PC-3 (cell line): Measurements from ENCODE around the gene ADAMTS4. TPM values are rescaled to one million over a fixed set of nuclear protein-coding genes. Genes with fewer than 3 reads are reported as not detected.

Experiments used
- ATAC-seq: fragments of 200-7000 bp; cut with Tn5 transposase; 2 replicates; pipeline ENCODE4 v1.9.1; 2020; ENCODE audit warnings: mild to moderate bottlenecking, moderate library complexity
- BruUV-seq: library from RNA; stranded (reverse); fragments of 400-500 nt; replicated peaks from 2 replicates; lab custom pipeline; 2021; lab: Mats Ljungman, UMichigan
- CTCF ChIA-PET: fragments of 300-600 bp; sonication (Branson Sonifier 250); formaldehyde crosslinking; loops from one replicate; lab custom pipeline; 2022; ENCODE audit warnings: antibody characterized with exemption; lab: Charles Lee
- POLR2A ChIA-PET: fragments of 300-600 bp; sonication (Branson Sonifier 250); formaldehyde crosslinking; loops from one replicate; lab custom pipeline; 2022; ENCODE audit warnings: antibody characterized with exemption; ENCODE audit not compliant: unreplicated experiment; lab: Charles Lee
- DNase-seq: peaks from one replicate; pipeline ENCODE4 v3.0.0-alpha.2; 2015
- H2AFZ ChIP-seq: fragments of 300-600 bp; sonication (generic); 2 replicates; pipeline ENCODE4 v1.6.0; 2016; ENCODE audit warnings: antibody characterized with exemption, low read length
- H3F3A ChIP-seq: fragments of 300-600 bp; sonication (generic); one replicate; pipeline ENCODE4 v1.6.0; 2017; ENCODE audit warnings: antibody characterized with exemption, low read length, control low read depth, mild to moderate bottlenecking; ENCODE audit not compliant: unreplicated experiment
- H3K27ac ChIP-seq: fragments of 300-600 bp; sonication (generic); 2 replicates; pipeline ENCODE4 v1.5.1; 2016; ENCODE audit warnings: mild to moderate bottlenecking, low read length
- H3K27me3 ChIP-seq: fragments of 300-600 bp; sonication (generic); 2 replicates; pipeline ENCODE4 v1.6.1; 2016; ENCODE audit warnings: low read length, mixed read lengths
- H3K36me3 ChIP-seq: fragments of 300-600 bp; sonication (generic); 2 replicates; pipeline ENCODE4 v1.6.1; 2016; ENCODE audit warnings: low read depth, mixed run types, low read length, mixed read lengths
- H3K4me1 ChIP-seq: fragments of 300-600 bp; sonication (generic); 2 replicates; pipeline ENCODE4 v1.5.1; 2016; ENCODE audit warnings: low read length; ENCODE audit not compliant: insufficient read depth
- H3K4me2 ChIP-seq: fragments of 300-600 bp; sonication (generic); 2 replicates; pipeline ENCODE4 v1.6.0; 2016; ENCODE audit warnings: low read length
- H3K4me3 ChIP-seq: fragments of 300-600 bp; sonication (generic); 2 replicates; pipeline ENCODE4 v1.5.1; 2016; ENCODE audit warnings: mild to moderate bottlenecking, low read length, mixed read lengths
- H3K79me2 ChIP-seq: fragments of 300-600 bp; sonication (generic); 2 replicates; pipeline ENCODE4 v1.6.1; 2017; ENCODE audit warnings: low read length, mixed read lengths
- H3K9ac ChIP-seq: fragments of 300-600 bp; sonication (generic); 2 replicates; pipeline ENCODE4 v1.6.0; 2016; ENCODE audit warnings: mild to moderate bottlenecking, low read length
- H3K9me2 ChIP-seq: fragments of 300-600 bp; sonication (generic); replicated peaks from 2 replicates; pipeline ENCODE4 v1.6.1; 2016; ENCODE audit warnings: mixed run types, low read length, mixed read lengths
- H3K9me3 ChIP-seq: fragments of 300-600 bp; sonication (generic); 2 replicates; pipeline ENCODE4 v1.6.1; 2016; ENCODE audit warnings: low read length, mixed read lengths
- H4K20me1 ChIP-seq: fragments of 300-600 bp; sonication (generic); 2 replicates; pipeline ENCODE4 v1.6.1; 2016; ENCODE audit warnings: low read length, mixed read lengths
- CTCF ChIP-seq: fragments of 300-600 bp; sonication (generic); conservative IDR thresholded peaks from 2 replicates; pipeline ENCODE4 v1.5.1; 2017; ENCODE audit warnings: antibody characterized with exemption, low read depth, mild to moderate bottlenecking, low read length
- EZH2 ChIP-seq: fragments of 300-600 bp; sonication (generic); IDR thresholded peaks from one replicate; pipeline ENCODE4 v1.6.1; 2017; ENCODE audit warnings: antibody characterized with exemption, mild to moderate bottlenecking, low read length; ENCODE audit not compliant: unreplicated experiment
- EZH2phosphoT487 ChIP-seq: fragments of 300-600 bp; sonication (generic); IDR thresholded peaks from 2 replicates; pipeline ENCODE4 v1.6.1; 2018; ENCODE audit warnings: mild to moderate bottlenecking, antibody characterized with exemption, low read length, borderline replicate concordance
- intact Hi-C: fragments of 100-400 bp; cut with micrococcal nuclease; formaldehyde crosslinking; loops from 2 replicates; pipeline ENCODE4 v1.9.0; 2023
- total RNA-seq: library from RNA; depleted of rRNA; stranded (reverse); fragments of >200 nt; gene quantifications from 2 replicates; pipeline ENCODE4 v1.2.3, GENCODE V29; 2014

The ADAMTS4 gene
- total RNA-seq, 1 experiment from 2014 or later: not detected

- no peaks in the 10 kb centered on the region for H3F3A ChIP-seq
- no peaks in the 10 kb centered on the region for H3K9me3 ChIP-seq
- H3K27ac ChIP-seq: no peak overlapping the region
- no peak overlapping the region for H3K9ac ChIP-seq
- intact Hi-C loops: no loop called here
- no peak for DNase-seq
- no peaks in the 10 kb centered on the region for H4K20me1 ChIP-seq
- no peak overlapping the region for H3K4me3 ChIP-seq
- H3K36me3 ChIP-seq: peaks cover 15% of the 10 kb centered on the region
- no peak for ATAC-seq
- POLR2A ChIA-PET: no interaction called here
- no peaks in the 10 kb centered on the region for H3K4me1 ChIP-seq
- no peaks in the 10 kb centered on the region for H3K79me2 ChIP-seq
- TF ChIP-seq EZH2 (no peak), CTCF (no peak), EZH2phosphoT487 (no peak)
- no TSS peak for BruUV-seq
- no peaks in the 10 kb centered on the region for H3K9me2 ChIP-seq
- H3K4me2 ChIP-seq: no peak overlapping the region
- H2AFZ ChIP-seq: no peak overlapping the region
- no peaks in the 10 kb centered on the region for H3K27me3 ChIP-seq
- CTCF ChIA-PET: interaction anchor here (0.5 kb wide), 1 partner anchor 83 kb away, joined by 4 read pairs; no protein-coding TSS in a partner anchor
Measured at GRCh38 chr1:161218301-161219077, 19.6 kb upstream of the ADAMTS4 start.

GRCh38 chr1:161217831-161218230 lies 19.0 kb upstream of the ADAMTS4 start:
- Histone ChIP-seq H3F3A (no peaks in the 10 kb centered on the region), H2AFZ (no peak overlapping the region), H3K9me3 (no peaks in the 10 kb centered on the region), H3K79me2 (no peaks in the 10 kb centered on the region), H4K20me1 (no peaks in the 10 kb centered on the region), H3K9ac (no peak overlapping the region), H3K27ac (no peak overlapping the region), H3K4me3 (no peak overlapping the region), H3K36me3 (peaks cover 21% of the 10 kb centered on the region), H3K27me3 (no peaks in the 10 kb centered on the region), H3K4me2 (no peak overlapping the region), H3K9me2 (no peaks in the 10 kb centered on the region), H3K4me1 (no peaks in the 10 kb centered on the region)
- DNase-seq (no peak), ATAC-seq (no peak)
- BruUV-seq: no TSS peak
- POLR2A ChIA-PET: no interaction called here
- CTCF ChIA-PET: interaction anchor here (0.5 to 0.8 kb wide), 2 partner anchors 8 to 84 kb away, joined by 4 to 9 read pairs; no protein-coding TSS in a partner anchor
- intact Hi-C loops: no loop called here
- TF ChIP-seq EZH2phosphoT487: no peak
- TF ChIP-seq EZH2: no peak
- no peak for TF ChIP-seq CTCF
